H9 (cell line): ENCODE measurements around the gene ATXN10. TPM values are rescaled to one million over a fixed set of nuclear protein-coding genes. Genes with fewer than 3 reads are reported as not detected.

Experiments
- DNase-seq: peaks from one replicate; pipeline ENCODE4 v3.0.0-alpha.2; 2017
- H2AFZ ChIP-seq: one replicate; pipeline ENCODE4 v1.6.1; 2013; ENCODE audit warnings: mild to moderate bottlenecking, low read length, control low read depth, moderate library complexity
- H2AK5ac ChIP-seq: 2 replicates; pipeline ENCODE4 v1.6.1; 2013; ENCODE audit warnings: low read length, control low read depth, mixed read lengths; ENCODE audit not compliant: insufficient read length
- H2BK120ac ChIP-seq: one replicate; pipeline ENCODE4 v1.6.1; 2013; ENCODE audit warnings: low read depth, mild to moderate bottlenecking, low read length, control low read depth, inconsistent platforms; ENCODE audit not compliant: poor library complexity, severe bottlenecking
- H2BK12ac ChIP-seq: 2 replicates; pipeline ENCODE4 v1.6.1; 2013; ENCODE audit warnings: low read length, control low read depth, mixed read lengths, low read depth; ENCODE audit not compliant: insufficient read length
- H2BK15ac ChIP-seq: 2 replicates; pipeline ENCODE4 v1.6.1; 2013; ENCODE audit warnings: low read depth, low read length, control low read depth
- H2BK20ac ChIP-seq: one replicate; pipeline ENCODE4 v1.6.1; 2013; ENCODE audit warnings: low read depth, mild to moderate bottlenecking, low read length, control low read depth, inconsistent platforms; ENCODE audit not compliant: poor library complexity, severe bottlenecking
- H2BK5ac ChIP-seq: 2 replicates; pipeline ENCODE4 v1.6.1; 2013; ENCODE audit warnings: low read length, control low read depth, mixed read lengths; ENCODE audit not compliant: insufficient read length
- H3K14ac ChIP-seq: 2 replicates; pipeline ENCODE4 v1.6.1; 2013; ENCODE audit warnings: low read length, control low read depth; ENCODE audit not compliant: insufficient read depth
- H3K18ac ChIP-seq: 2 replicates; pipeline ENCODE4 v1.6.1; 2013; ENCODE audit warnings: low read depth, mild to moderate bottlenecking, mixed read lengths, low read length, control low read depth; ENCODE audit not compliant: insufficient read length
- H3K23ac ChIP-seq: 2 replicates; pipeline ENCODE4 v1.6.1; 2013; ENCODE audit warnings: low read length, control low read depth, mixed read lengths, low read depth; ENCODE audit not compliant: insufficient read length
- H3K23me2 ChIP-seq: 2 replicates; pipeline ENCODE4 v1.6.1; 2013; ENCODE audit warnings: low read depth, mild to moderate bottlenecking, mixed read lengths, low read length, control low read depth; ENCODE audit not compliant: insufficient read length, poor library complexity, severe bottlenecking
- H3K27ac ChIP-seq: 2 replicates; pipeline ENCODE4 v1.5.1; 2013; ENCODE audit warnings: low read length, control low read depth, mixed read lengths, low read depth; ENCODE audit not compliant: insufficient read length
- H3K27me3 ChIP-seq: 2 replicates; pipeline ENCODE4 v1.6.1; 2013; ENCODE audit warnings: low read length, control low read depth, inconsistent platforms; ENCODE audit not compliant: insufficient read depth
- H3K4ac ChIP-seq: 2 replicates; pipeline ENCODE4 v1.6.1; 2013; ENCODE audit warnings: low read depth, mild to moderate bottlenecking, control low read depth, inconsistent platforms, low read length, moderate library complexity
- H3K4me1 ChIP-seq: 2 replicates; pipeline ENCODE4 v1.6.1; 2013; ENCODE audit warnings: low read length, control low read depth, inconsistent platforms; ENCODE audit not compliant: insufficient read depth
- H3K4me2 ChIP-seq: 2 replicates; pipeline ENCODE4 v1.6.1; 2013; ENCODE audit warnings: low read length, control low read depth, mixed read lengths; ENCODE audit not compliant: insufficient read length, insufficient read depth
- H3K56ac ChIP-seq: 2 replicates; pipeline ENCODE4 v1.6.1; 2013; ENCODE audit warnings: low read depth, mild to moderate bottlenecking, mixed read lengths, low read length, control low read depth; ENCODE audit not compliant: insufficient read length
- H3K79me1 ChIP-seq: 2 replicates; pipeline ENCODE4 v1.6.1; 2013; ENCODE audit warnings: low read depth, mild to moderate bottlenecking, moderate library complexity, low read length, control low read depth, inconsistent platforms; ENCODE audit not compliant: insufficient read depth, poor library complexity, severe bottlenecking
- H3K79me2 ChIP-seq: 2 replicates; pipeline ENCODE4 v1.6.1; 2013; ENCODE audit warnings: low read length, control low read depth, inconsistent platforms; ENCODE audit not compliant: insufficient read depth
- H3K9ac ChIP-seq: 2 replicates; pipeline ENCODE4 v1.6.1; 2013; ENCODE audit warnings: low read length, control low read depth, mixed read lengths; ENCODE audit not compliant: insufficient read length; ENCODE audit errors: extremely low read depth
- H3K9me3 ChIP-seq: one replicate; pipeline ENCODE4 v1.6.1; 2013; ENCODE audit warnings: low read depth, low read length, inconsistent platforms; ENCODE audit not compliant: control insufficient read depth
- H3T11ph ChIP-seq: one replicate; pipeline ENCODE4 v1.6.1; 2013; ENCODE audit warnings: mild to moderate bottlenecking, low read length, control low read depth, inconsistent platforms
- H4K20me1 ChIP-seq: one replicate; pipeline ENCODE4 v1.6.1; 2013; ENCODE audit not compliant: control insufficient read depth, insufficient read length, insufficient read depth
- H4K5ac ChIP-seq: 2 replicates; pipeline ENCODE4 v1.6.1; 2013; ENCODE audit warnings: low read depth, mild to moderate bottlenecking, mixed read lengths, low read length, control low read depth; ENCODE audit not compliant: insufficient read length
- H4K8ac ChIP-seq: replicated peaks from 2 replicates; pipeline ENCODE4 v1.6.1; 2013; ENCODE audit warnings: low read length, control low read depth, mixed read lengths, low read depth; ENCODE audit not compliant: insufficient read length
- H4K91ac ChIP-seq: 2 replicates; pipeline ENCODE4 v1.6.1; 2013; ENCODE audit warnings: low read depth, mild to moderate bottlenecking, moderate library complexity, mixed read lengths, low read length, control low read depth; ENCODE audit not compliant: insufficient read length
- H3K27ac Mint-ChIP-seq, 3 experiments: 2 replicates in 2 of 3; 3 replicates in 1 of 3; pipeline ENCODE4 v1.8.0; 2020 to 2021; ENCODE audit warnings: mixed read lengths in 3 of 3, mild to moderate bottlenecking in 1 of 3, moderate library complexity in 1 of 3
- H3K27me3 Mint-ChIP-seq: 2 replicates; pipeline ENCODE4 v1.8.0; 2021; ENCODE audit warnings: low read depth, mild to moderate bottlenecking, moderate library complexity, mixed read lengths
- H3K36me3 Mint-ChIP-seq, 3 experiments: 2 replicates in 2 of 3; 3 replicates in 1 of 3; pipeline ENCODE4 v1.8.0; 2020 to 2021; ENCODE audit warnings: low read depth in 3 of 3, mixed read lengths in 3 of 3; ENCODE audit not compliant: insufficient read depth in 1 of 3
- H3K4me1 Mint-ChIP-seq, 2 experiments: 2 replicates each; pipeline ENCODE4 v1.8.0; 2020; ENCODE audit warnings: mixed read lengths in 2 of 2
- H3K4me3 Mint-ChIP-seq, 2 experiments: 2 replicates in 1 of 2; 3 replicates in 1 of 2; pipeline ENCODE4 v1.8.0; 2020 to 2021; ENCODE audit warnings: mild to moderate bottlenecking in 2 of 2, mixed read lengths in 2 of 2, moderate library complexity in 1 of 2
- H3K9me3 Mint-ChIP-seq, 2 experiments: 2 replicates in 1 of 2; 3 replicates in 1 of 2; pipeline ENCODE4 v1.8.0; 2020; ENCODE audit warnings: mild to moderate bottlenecking in 2 of 2, mixed read lengths in 2 of 2, moderate library complexity in 1 of 2
- CTCF ChIP-seq: fragments of 200-600 bp; sonication (generic); conservative IDR thresholded peaks from 3 replicates; pipeline ENCODE4 v1.8.0; 2021; ENCODE audit warnings: antibody characterized with exemption, mild to moderate bottlenecking
- WGBS: extraction: QIAGEN DNeasy Blood & Tissue Kit; methylation state at CpG from one replicate; pipeline ENCODE4 v1.1.7; 2013; ENCODE audit warnings: missing lambda C conversion rate, low lambda C conversion rate, mixed read lengths; ENCODE audit not compliant: insufficient read length; ENCODE audit errors: extremely low coverage; 5-methylcytosine and 5-hydroxymethylcytosine counted together
- total RNA-seq: library from RNA; stranded (reverse); gene quantifications from 2 replicates; pipeline ENCODE4 v1.2.1, GENCODE V29; 2021

The ATXN10 gene
- total RNA-seq, 1 experiment from 2014 or later = 210 TPM

DNA sequence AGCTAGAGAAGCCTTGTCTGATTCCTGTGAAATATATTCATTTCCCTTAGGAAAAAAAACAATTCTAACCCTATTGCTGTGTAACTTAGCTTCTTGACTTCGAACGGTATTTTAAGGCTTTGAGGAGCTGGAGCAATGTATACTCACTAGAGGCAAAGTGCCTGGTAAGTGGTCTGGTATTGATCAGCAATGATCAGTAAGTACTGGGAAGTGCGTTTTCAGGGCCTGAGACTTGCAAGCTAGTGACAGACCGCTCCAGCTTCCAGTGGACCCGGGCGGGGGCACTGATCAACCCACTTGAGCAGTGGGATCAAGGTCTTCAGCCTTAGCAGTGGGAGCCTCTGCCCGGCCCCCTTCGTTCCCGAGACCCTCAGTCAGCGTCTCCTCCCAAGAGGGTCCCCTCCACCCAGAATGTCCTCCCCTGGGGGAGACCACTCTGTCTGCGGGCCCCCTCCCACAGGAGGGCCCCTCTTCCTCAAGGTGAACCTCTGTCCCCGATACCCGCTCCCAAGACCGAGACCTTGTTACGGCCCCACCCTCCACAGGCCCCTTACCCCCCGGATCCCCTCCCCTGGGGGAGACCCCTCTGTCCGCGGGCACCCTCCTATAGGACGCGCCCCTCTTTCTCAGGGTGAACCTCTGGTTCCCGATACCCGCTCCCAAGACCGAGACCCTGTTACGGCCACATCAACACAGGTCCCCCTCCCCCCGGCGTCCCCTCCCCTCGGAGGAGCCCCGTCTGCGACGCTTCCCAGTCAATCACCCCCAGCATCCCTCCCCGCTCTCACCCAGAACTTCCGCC lies 452 bp upstream of the ATXN10 start:
- H2BK120ac ChIP-seq = no peak overlapping the region
- no peak overlapping the region for H3K56ac ChIP-seq
- no CpG with 5 or more reads among the region's 32 CpGs for WGBS
- peaks cover 9% of the 10 kb centered on the region for H3K27me3 Mint-ChIP-seq
- H2AK5ac ChIP-seq = no peak overlapping the region
- no peak overlapping the region for H3K27ac ChIP-seq
- no peaks in the 10 kb centered on the region for H3K27me3 ChIP-seq
- no peak overlapping the region for H4K91ac ChIP-seq
- peaks cover 6% of the 10 kb centered on the region for H3K79me1 ChIP-seq
- no peak for TF ChIP-seq CTCF
- H2BK20ac ChIP-seq = no peak overlapping the region
- peaks cover 9% of the 10 kb centered on the region for H3K23me2 ChIP-seq
- no peaks in the 10 kb centered on the region for H3K4me1 ChIP-seq
- no peak overlapping the region for H3T11ph ChIP-seq
- no peak overlapping the region for H4K5ac ChIP-seq
- H3K4me1 Mint-ChIP-seq = peaks cover 17 to 19% of the 10 kb centered on the region in 2 experiments
- H4K8ac ChIP-seq = no peak overlapping the region
- H3K9me3 ChIP-seq = no peaks in the 10 kb centered on the region
- 0 out of 2 replicates have a peak overlapping the region, but pooled peaks have one; percentile 35 for H3K14ac ChIP-seq
- H3K18ac ChIP-seq = no peak overlapping the region
- H3K4me2 ChIP-seq = peak overlapping the region; percentile 91
- H2BK15ac ChIP-seq = no peak overlapping the region
- H3K79me2 ChIP-seq = peaks cover 33% of the 10 kb centered on the region; the same call in 1 of the 2 replicates
- 0 out of 7 replicates have a peak overlapping the region, but pooled peaks of 2 of the 3 experiments have one; percentile 12 to 29 for H3K27ac Mint-ChIP-seq
- no peak overlapping the region for H2AFZ ChIP-seq
- no peaks in the 10 kb centered on the region for H4K20me1 ChIP-seq
- no peak overlapping the region for H3K4ac ChIP-seq
- no peak overlapping the region for H2BK12ac ChIP-seq
- H3K4me3 Mint-ChIP-seq = peak overlapping the region; percentile 86 to 87
- H3K23ac ChIP-seq = no peak overlapping the region
- H3K9ac ChIP-seq = peak overlapping the region; percentile 43
- peak; percentile 90 for DNase-seq
- peaks cover 0 to 6% (median 0%) of the 10 kb centered on the region in 3 experiments; a peak in 2 of 7 replicates for H3K36me3 Mint-ChIP-seq
- H3K9me3 Mint-ChIP-seq = no peaks in the 10 kb centered on the region; a peak in 1 of 5 replicates
- H2BK5ac ChIP-seq = no peak overlapping the region
